ENCODE data around the gene COL27A1.

DNA sequence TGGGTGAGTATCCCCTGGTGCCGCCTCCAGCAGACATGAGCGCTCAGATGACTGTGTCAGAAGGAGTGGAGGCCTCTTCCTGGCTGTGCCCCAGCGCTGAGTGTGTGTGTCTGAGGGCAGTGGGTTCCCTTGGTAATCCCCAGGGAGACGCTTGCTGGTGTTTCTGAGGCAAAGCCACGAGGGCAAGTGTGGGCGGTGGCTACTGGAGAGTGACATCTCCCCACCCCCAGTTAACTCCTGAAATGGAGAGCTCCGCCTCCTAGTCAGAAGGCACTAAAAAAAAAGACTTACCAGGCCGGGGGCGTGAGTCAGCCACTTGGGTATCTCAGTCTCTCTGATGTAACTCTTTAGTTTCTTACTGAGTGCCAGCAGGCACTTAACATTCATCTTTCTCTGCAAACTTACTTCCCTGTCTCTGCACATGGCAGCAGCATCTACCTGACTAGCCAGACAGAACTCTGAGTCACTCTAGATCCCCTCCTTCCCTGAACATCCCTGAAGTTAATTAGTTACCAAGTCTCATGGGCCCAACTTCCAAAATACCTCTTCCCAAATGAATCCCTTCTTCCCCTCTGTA lies 193.7 kb downstream of the COL27A1 start:
- TF ChIP-seq CTCF (IDR thresholded peaks at IDR 0.05) = no peak
- TF ChIP-seq POLR2A (IDR thresholded peaks at IDR 0.05) = no peak
- no peak for TF ChIP-seq POLR2AphosphoS5 (IDR thresholded peaks at IDR 0.05)
